Right lobe of liver (tissue), 6 donors: ENCODE results near the gene ERCC3. TPM values are rescaled to one million over a fixed set of nuclear protein-coding genes. Genes with fewer than 3 reads are reported as not detected.
"Not testable (repeated sequence)": the region's sequence is repeated elsewhere in the genome, so short reads cannot be mapped to it uniquely, and the experiment has no call there.

ENCODE experiments used
- ATAC-seq, 4 donors: fragments of 200-7000 bp; cut with Tn5 transposase; one replicate each; pipeline ENCODE4 v1.9.1; 2020; ENCODE audit warnings: mild to moderate bottlenecking in 4 of 4, moderate library complexity in 4 of 4
- DNase-seq, 3 donors: peaks; one replicate each; pipeline ENCODE4 v3.0.0-alpha.2; 2020
- H3K27ac ChIP-seq, 3 donors: fragments of 200-600 bp; one replicate each; pipeline ENCODE4 v1.8.0; 2022
- H3K27me3 ChIP-seq, 2 donors: fragments of 200-600 bp; one replicate each; pipeline ENCODE4 v1.8.0; 2022
- H3K36me3 ChIP-seq, 4 donors: fragments of 200-600 bp; sonication (generic) in 1 of 4; one replicate each; pipeline versions ENCODE4 v1.5.1 to v1.8.0; 2017 to 2022; ENCODE audit warnings: control low read depth in 1 of 4
- H3K4me1 ChIP-seq, 4 donors: fragments of 200-600 bp; sonication (generic) in 1 of 4; one replicate each; pipeline versions ENCODE4 v1.5.1 to v1.8.0; 2017 to 2022; ENCODE audit warnings: control low read depth in 1 of 4
- H3K4me3 ChIP-seq, 3 donors: fragments of 200-600 bp; one replicate each; pipeline ENCODE4 v1.8.0; 2022
- H3K9me3 ChIP-seq, 4 donors: fragments of 200-600 bp; sonication (generic) in 1 of 4; one replicate each; pipeline versions ENCODE4 v1.5.1 to v1.8.0; 2017 to 2022; ENCODE audit warnings: control low read depth in 1 of 4
- POLR2A ChIP-seq: fragments of 450-650 bp; IDR thresholded peaks from one replicate; pipeline ENCODE4 v1.6.1; 2017; ENCODE audit warnings: antibody characterized with exemption, mild to moderate bottlenecking
- WGBS: methylation state at CpG from one replicate; pipeline ENCODE4 v1.1.6; 2018; ENCODE audit warnings: low coverage, low lambda C conversion rate; ENCODE audit not compliant: insufficient coverage; ENCODE audit errors: missing lambda C conversion rate; 5-methylcytosine and 5-hydroxymethylcytosine counted together
- intact Hi-C, 2 donors: fragments of 100-400 bp; cut with DNase I; formaldehyde crosslinking; loops; one replicate each; pipeline versions ENCODE4 v1.11.2 to v1.14.1; 2022
- total RNA-seq, 6 experiments: library from RNA; depleted of rRNA in 2 of 6; stranded (reverse); fragments of >200 nt in 2 of 6; fragmentation: NEBNext Ultra II Directional in 3 of 6; extraction: Animal tissue kit (Norgen Biotek cat#: 25700) in 3 of 6; gene quantifications; one replicate each; pipeline versions ENCODE4 v1.1.0 to v1.2.4, GENCODE V29; 2016 to 2023
- TF ChIP-seq, protein P1 (sequence below), 4 donors: fragments of 200-600 bp in 3 of 4; fragments of 450-650 bp in 1 of 4; IDR thresholded peaks; one replicate each; pipeline versions ENCODE4 v1.5.1 to v1.8.0; 2016 to 2022; ENCODE audit warnings: antibody characterized with exemption in 4 of 4, mild to moderate bottlenecking in 2 of 4
- donor health status: DM: no; HTN: yes; CAD: no.
- donor health status: DM: no; HTN: no; CAD: no.
- donor health status: DM: no; HTN: no; CAD: no.
- donor health status: DM: no; HTN: yes; CAD: no.
- donor health status: DM: no; HTN: yes; CAD: no.

ERCC3 gene
- total RNA-seq, 6 experiments from 2014 or later: 13.5 to 17.3 (median 16.0) TPM

DNA sequence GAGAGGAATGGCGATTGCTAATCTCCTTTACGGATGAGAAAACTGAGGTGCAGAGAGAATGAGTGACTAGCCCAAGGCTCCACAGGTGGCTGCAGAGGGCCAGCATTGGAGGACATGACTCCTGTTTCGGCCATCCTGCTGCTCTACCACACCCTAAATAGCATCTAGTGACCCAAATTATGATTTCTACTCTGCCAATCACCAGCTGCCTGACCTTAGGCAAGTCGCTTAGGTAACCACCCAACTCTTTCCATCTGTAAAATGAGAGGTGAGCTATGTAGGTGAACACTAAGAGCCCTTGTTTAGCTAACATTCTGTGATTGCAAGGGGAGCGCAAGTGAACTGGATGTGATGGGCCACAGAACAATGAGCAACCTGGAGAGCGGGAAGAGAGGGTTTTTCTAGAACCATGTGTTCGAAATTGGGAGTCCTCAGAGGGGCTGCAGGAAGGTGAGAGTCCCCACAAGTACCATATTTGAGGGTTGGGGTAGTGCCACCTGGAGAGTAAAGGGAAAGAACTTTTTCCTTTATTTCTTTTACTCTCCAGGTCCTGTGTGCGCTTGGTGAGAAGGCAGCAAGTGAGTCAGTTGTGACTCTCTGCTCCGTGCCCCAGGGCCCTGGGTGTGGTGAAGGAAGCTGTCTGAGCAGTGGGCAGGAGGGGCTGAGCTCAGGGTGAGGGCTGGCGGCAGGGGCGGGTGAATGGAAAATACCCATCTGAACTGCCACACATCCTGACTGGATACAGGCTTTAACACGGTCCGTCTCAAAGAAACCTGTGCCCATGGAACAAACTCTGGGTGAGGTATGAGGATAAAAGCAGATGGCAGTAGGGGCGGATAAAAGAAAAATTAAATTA is 76.2 kb downstream of the ERCC3 start:
- Histone ChIP-seq H3K27ac (no peak overlapping the region), H3K4me1 (peaks cover 0 to 12% (median 4%) of the 10 kb centered on the region in 4 donors), H3K9me3 (no peaks in the 10 kb centered on the region), H3K4me3 (no peak overlapping the region), H3K27me3 (peaks cover 0 to 3% of the 10 kb centered on the region in 2 donors), H3K36me3 (no peaks in the 10 kb centered on the region)
- DNase-seq: no peak
- WGBS: 79% methylated on average over 10 of the region's 14 CpGs
- intact Hi-C loops: no loop called here
- no peak for TF ChIP-seq POLR2A
- TF ChIP-seq, protein P1, sequence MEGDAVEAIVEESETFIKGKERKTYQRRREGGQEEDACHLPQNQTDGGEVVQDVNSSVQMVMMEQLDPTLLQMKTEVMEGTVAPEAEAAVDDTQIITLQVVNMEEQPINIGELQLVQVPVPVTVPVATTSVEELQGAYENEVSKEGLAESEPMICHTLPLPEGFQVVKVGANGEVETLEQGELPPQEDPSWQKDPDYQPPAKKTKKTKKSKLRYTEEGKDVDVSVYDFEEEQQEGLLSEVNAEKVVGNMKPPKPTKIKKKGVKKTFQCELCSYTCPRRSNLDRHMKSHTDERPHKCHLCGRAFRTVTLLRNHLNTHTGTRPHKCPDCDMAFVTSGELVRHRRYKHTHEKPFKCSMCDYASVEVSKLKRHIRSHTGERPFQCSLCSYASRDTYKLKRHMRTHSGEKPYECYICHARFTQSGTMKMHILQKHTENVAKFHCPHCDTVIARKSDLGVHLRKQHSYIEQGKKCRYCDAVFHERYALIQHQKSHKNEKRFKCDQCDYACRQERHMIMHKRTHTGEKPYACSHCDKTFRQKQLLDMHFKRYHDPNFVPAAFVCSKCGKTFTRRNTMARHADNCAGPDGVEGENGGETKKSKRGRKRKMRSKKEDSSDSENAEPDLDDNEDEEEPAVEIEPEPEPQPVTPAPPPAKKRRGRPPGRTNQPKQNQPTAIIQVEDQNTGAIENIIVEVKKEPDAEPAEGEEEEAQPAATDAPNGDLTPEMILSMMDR (IDR thresholded peaks at IDR 0.05): no peak
- no peak for ATAC-seq

DNA sequence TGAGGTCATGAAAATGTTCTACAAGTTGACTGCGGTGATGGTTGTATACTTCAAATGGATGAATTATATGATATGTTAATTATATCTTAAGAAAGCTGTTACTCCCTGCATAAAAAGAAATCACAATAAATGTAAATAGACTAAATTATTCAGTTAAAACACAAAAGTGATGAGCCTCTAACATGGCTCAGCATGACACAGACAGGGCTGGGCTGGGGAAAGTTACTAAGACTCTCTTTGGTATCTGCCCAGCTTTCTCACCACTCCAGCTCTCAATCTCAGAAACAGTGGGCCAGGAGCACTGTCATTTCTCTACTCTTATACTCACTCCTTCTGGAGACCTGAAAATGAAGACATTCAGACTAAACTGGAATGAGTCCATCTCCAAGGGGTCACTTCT is 77.4 kb downstream of the ERCC3 start:
- peaks cover 0 to 12% (median 4%) of the 10 kb centered on the region in 4 donors for H3K4me1 ChIP-seq
- DNase-seq (no peak), ATAC-seq (no peak)
- H3K27ac ChIP-seq: no peak overlapping the region
- WGBS: 88% methylated on average over 1 of the region's 1 CpG
- H3K4me3 ChIP-seq: no peak overlapping the region
- peaks cover 0 to 3% of the 10 kb centered on the region in 2 donors for H3K27me3 ChIP-seq
- intact Hi-C loops: no loop called here
- no peaks in the 10 kb centered on the region for H3K36me3 ChIP-seq
- no peak for TF ChIP-seq POLR2A
- TF ChIP-seq, protein P1 (IDR thresholded peaks at IDR 0.05): no peak
- H3K9me3 ChIP-seq: no peaks in the 10 kb centered on the region

DNA sequence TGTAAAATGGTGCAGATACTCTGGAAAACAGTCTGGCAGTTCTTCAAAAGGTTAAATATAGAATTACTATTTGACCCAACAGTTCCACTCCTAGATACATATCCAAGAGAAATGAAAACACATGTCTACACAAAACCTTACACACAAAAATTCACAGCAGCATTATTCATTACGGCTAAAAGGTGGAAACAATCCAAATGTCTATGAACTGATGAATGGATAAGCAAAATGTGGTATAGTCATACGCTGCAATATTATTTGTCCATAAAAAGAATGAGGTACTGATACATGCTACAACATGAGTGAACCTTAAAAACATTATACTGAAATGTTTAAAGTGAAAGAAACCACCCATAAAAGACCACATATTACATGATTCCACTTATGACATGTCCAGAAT is 77.8 kb downstream of the ERCC3 start:
- WGBS: 84% methylated on average over 2 of the region's 2 CpGs
- H3K4me1 ChIP-seq: peaks cover 0 to 12% (median 4%) of the 10 kb centered on the region in 4 donors
- DNase-seq (no peak), ATAC-seq (no peak)
- no peaks in the 10 kb centered on the region for H3K36me3 ChIP-seq
- H3K9me3 ChIP-seq: no peaks in the 10 kb centered on the region
- no peak overlapping the region for H3K4me3 ChIP-seq
- TF ChIP-seq POLR2A: no peak
- TF ChIP-seq, protein P1 (IDR thresholded peaks at IDR 0.05): no peak
- H3K27ac ChIP-seq: no peak overlapping the region
- intact Hi-C loops: no loop called here
- peaks cover 0 to 3% of the 10 kb centered on the region in 2 donors for H3K27me3 ChIP-seq

DNA sequence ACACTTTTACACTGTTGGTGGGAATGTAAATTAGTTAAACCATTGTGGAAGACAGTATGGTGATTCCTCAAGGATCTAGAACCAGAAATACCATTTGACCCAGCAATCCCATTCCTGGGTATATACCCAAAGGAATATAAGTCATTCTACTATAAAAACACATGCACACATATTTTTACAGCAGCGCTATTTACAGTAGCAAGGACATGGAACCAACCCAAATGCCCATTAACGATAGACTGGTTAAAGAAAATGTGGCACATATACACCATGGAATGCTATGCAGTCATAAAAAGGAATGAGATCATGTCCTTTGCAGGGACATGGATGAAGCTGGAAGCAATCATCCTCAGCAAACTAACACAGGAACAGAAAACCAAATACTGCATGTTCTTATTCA is 79.7 kb downstream of the ERCC3 start:
- H3K27me3 ChIP-seq, H3K4me1 ChIP-seq, ATAC-seq, DNase-seq, H3K36me3 ChIP-seq, intact Hi-C loops, H3K9me3 ChIP-seq, H3K4me3 ChIP-seq, H3K27ac ChIP-seq: not testable (repeated sequence)
- WGBS: 94% methylated on average over 2 of the region's 2 CpGs

DNA sequence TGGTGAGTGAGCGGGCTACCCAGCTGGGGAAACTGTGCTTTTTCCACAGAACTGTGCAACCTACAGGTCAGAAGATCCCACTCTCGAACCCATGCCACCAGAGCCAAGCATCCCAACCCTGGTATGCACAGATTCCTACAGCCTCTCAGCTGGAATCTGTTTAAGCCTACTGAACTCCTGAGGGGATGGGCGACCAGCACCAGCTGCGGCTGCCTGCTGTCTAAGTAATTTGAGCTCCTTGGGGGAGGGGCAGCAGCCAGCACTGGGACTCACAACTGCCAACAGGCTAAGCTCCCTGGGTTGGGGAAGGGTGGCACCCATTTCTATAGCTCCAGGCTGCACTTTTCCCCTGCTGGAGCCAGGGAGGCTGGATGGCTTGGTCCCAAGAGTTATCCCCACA is 85.6 kb downstream of the ERCC3 start:
- Histone ChIP-seq H3K4me1 (no peaks in the 10 kb centered on the region), H3K27me3 (no peaks in the 10 kb centered on the region), H3K4me3 (no peak overlapping the region), H3K27ac (no peak overlapping the region), H3K36me3 (no peaks in the 10 kb centered on the region), H3K9me3 (no peaks in the 10 kb centered on the region)
- no peak for DNase-seq
- no peak for TF ChIP-seq POLR2A
- TF ChIP-seq, protein P1 (IDR thresholded peaks at IDR 0.05): no peak
- intact Hi-C loops: no loop called here
- no peak for ATAC-seq
- WGBS: 100% methylated on average over 1 of the region's 4 CpGs
